ENCODE measurements around the gene PPP3R1.

PPP3R1 gene

DNA sequence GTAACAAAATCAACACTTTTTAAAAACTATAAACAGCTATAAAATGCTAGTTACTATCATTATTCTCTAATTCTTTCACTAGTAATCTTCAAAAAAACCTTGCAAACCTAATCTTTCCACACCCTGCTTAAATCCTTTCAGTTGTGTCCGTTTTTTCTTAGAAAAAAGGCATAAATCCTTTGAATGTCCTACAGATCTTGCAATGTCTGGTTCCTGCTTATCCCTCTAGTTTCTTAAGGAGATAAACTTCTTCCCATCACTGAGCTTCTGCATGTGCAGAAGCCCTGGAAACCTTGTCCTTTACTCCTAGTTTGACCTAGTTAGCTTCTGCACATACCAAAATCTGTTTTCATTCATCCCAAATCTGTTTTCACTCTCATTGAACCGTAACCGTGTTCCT, 95.9 kb downstream of the PPP3R1 start:
- no peak for ATAC-seq
- TF ChIP-seq ZNF8 (CRISPR knock-in tag; IDR thresholded peaks at IDR 0.05) (no peak), ZNF565 (CRISPR knock-in tag; conservative IDR thresholded peaks at IDR 0.05; ENCODE audit: low read depth) (no peak), BACH2 (CRISPR knock-in tag; IDR thresholded peaks at IDR 0.05; ENCODE audit: borderline replicate concordance) (no peak), ZNF70 (CRISPR knock-in tag; IDR thresholded peaks at IDR 0.05) (no peak), CSDC2 (CRISPR knock-in tag; IDR thresholded peaks at IDR 0.05) (no peak)
- TF ChIP-seq, protein P1, sequence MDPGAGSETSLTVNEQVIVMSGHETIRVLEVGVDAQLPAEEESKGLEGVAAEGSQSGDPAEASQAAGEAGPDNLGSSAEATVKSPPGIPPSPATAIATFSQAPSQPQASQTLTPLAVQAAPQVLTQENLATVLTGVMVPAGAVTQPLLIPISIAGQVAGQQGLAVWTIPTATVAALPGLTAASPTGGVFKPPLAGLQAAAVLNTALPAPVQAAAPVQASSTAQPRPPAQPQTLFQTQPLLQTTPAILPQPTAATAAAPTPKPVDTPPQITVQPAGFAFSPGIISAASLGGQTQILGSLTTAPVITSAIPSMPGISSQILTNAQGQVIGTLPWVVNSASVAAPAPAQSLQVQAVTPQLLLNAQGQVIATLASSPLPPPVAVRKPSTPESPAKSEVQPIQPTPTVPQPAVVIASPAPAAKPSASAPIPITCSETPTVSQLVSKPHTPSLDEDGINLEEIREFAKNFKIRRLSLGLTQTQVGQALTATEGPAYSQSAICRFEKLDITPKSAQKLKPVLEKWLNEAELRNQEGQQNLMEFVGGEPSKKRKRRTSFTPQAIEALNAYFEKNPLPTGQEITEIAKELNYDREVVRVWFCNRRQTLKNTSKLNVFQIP (CRISPR knock-in tag; IDR thresholded peaks at IDR 0.05; ENCODE audit: borderline replicate concordance, low read depth), result no peak

DNA sequence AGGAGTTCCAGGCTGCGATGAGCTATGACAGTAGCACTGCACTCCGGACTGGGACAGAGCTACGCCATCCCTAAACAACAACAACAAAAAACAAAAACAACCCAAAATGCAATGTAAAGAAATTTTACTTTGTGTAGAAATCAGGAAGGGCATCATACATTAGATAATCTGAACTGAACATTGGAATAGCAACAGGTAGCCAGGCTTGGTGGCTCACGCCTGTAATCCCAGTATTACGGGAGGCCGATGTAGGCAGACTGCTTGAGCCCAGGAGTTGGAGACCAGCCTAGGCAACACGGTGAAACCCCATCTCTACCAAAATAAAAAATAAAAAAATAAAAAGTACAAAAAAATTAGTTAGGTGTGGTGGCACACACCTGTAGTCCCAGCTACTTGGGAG, 96.7 kb downstream of the PPP3R1 start:
- TF ChIP-seq PPARA (CRISPR knock-in tag; IDR thresholded peaks at IDR 0.05; ENCODE audit: borderline replicate concordance) (no peak), OSR1 (CRISPR knock-in tag; IDR thresholded peaks at IDR 0.05) (no peak), ZNF8 (CRISPR knock-in tag; IDR thresholded peaks at IDR 0.05) (no peak), TOX (CRISPR knock-in tag; IDR thresholded peaks at IDR 0.05; ENCODE audit: borderline replicate concordance) (no peak), ARNTL (CRISPR knock-in tag; IDR thresholded peaks at IDR 0.05; ENCODE audit: borderline replicate concordance, low read depth) (no peak), ISL1 (CRISPR knock-in tag; IDR thresholded peaks at IDR 0.05) (no peak), ZC3H10 (CRISPR knock-in tag; IDR thresholded peaks at IDR 0.05) (no peak)
- TF ChIP-seq, protein P1 (CRISPR knock-in tag; IDR thresholded peaks at IDR 0.05; ENCODE audit: borderline replicate concordance, low read depth), result no peak
- TF ChIP-seq, protein P2, sequence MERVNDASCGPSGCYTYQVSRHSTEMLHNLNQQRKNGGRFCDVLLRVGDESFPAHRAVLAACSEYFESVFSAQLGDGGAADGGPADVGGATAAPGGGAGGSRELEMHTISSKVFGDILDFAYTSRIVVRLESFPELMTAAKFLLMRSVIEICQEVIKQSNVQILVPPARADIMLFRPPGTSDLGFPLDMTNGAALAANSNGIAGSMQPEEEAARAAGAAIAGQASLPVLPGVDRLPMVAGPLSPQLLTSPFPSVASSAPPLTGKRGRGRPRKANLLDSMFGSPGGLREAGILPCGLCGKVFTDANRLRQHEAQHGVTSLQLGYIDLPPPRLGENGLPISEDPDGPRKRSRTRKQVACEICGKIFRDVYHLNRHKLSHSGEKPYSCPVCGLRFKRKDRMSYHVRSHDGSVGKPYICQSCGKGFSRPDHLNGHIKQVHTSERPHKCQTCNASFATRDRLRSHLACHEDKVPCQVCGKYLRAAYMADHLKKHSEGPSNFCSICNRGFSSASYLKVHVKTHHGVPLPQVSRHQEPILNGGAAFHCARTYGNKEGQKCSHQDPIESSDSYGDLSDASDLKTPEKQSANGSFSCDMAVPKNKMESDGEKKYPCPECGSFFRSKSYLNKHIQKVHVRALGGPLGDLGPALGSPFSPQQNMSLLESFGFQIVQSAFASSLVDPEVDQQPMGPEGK (CRISPR knock-in tag; IDR thresholded peaks at IDR 0.05; ENCODE audit: borderline replicate concordance), result no peak
- ATAC-seq, result no peak

DNA sequence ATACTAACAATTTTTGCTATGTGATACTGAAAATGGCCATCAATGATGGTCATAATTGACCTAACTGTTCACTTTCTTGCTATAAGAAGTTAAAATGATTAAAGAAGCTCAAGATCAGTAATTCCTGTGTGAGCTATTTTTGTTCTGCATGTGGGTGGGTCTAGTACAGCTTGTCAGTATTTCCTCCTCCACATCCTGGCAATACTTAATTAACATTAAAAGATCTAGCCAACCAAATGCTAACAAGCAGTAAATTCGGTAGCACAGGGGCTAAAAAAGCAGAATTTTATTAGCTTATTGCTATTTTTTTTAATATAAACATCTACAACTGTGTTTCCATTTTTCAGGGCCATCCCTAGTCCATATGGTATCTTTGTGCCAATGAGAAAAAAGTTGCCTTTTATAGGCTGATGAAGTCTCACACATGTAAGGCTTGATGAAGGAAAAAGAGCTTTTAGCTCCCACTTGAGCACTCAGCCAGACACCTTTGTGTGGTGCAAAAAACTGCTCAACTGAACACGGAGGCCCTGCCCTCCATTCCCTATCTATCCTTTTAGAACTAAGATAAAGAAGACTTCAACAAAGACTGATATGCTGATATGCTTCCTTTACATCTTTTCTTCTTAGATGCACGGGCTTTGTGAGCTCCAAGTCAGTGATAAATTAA, 99.5 kb downstream of the PPP3R1 start:
- TF ChIP-seq CSDC2 (CRISPR knock-in tag; IDR thresholded peaks at IDR 0.05) (no peak), PPARA (CRISPR knock-in tag; IDR thresholded peaks at IDR 0.05; ENCODE audit: borderline replicate concordance) (no peak), ZNF8 (CRISPR knock-in tag; IDR thresholded peaks at IDR 0.05) (no peak), ESRRG (CRISPR knock-in tag; IDR thresholded peaks at IDR 0.05) (no peak), ZFP30 (CRISPR knock-in tag; IDR thresholded peaks at IDR 0.05) (no peak), TOX (CRISPR knock-in tag; IDR thresholded peaks at IDR 0.05; ENCODE audit: borderline replicate concordance) (no peak), BACH2 (CRISPR knock-in tag; IDR thresholded peaks at IDR 0.05; ENCODE audit: borderline replicate concordance) (no peak), ARNTL (CRISPR knock-in tag; IDR thresholded peaks at IDR 0.05; ENCODE audit: borderline replicate concordance, low read depth) (no peak), SNAI2 (CRISPR knock-in tag; IDR thresholded peaks at IDR 0.05) (no peak), GLIS3 (CRISPR knock-in tag; IDR thresholded peaks at IDR 0.05) (no peak), OSR1 (CRISPR knock-in tag; IDR thresholded peaks at IDR 0.05) (no peak), RARB (CRISPR knock-in tag; IDR thresholded peaks at IDR 0.05) (no peak), ZC3H10 (CRISPR knock-in tag; IDR thresholded peaks at IDR 0.05) (no peak), ISL1 (CRISPR knock-in tag; IDR thresholded peaks at IDR 0.05) (no peak)
- TF ChIP-seq, protein P1 (CRISPR knock-in tag; IDR thresholded peaks at IDR 0.05; ENCODE audit: borderline replicate concordance, low read depth), result no peak
- TF ChIP-seq, protein P3, sequence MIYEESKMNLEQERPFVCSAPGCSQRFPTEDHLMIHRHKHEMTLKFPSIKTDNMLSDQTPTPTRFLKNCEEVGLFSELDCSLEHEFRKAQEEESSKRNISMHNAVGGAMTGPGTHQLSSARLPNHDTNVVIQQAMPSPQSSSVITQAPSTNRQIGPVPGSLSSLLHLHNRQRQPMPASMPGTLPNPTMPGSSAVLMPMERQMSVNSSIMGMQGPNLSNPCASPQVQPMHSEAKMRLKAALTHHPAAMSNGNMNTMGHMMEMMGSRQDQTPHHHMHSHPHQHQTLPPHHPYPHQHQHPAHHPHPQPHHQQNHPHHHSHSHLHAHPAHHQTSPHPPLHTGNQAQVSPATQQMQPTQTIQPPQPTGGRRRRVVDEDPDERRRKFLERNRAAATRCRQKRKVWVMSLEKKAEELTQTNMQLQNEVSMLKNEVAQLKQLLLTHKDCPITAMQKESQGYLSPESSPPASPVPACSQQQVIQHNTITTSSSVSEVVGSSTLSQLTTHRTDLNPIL (CRISPR knock-in tag; IDR thresholded peaks at IDR 0.05; ENCODE audit: low read depth), result no peak
- TF ChIP-seq, protein P2 (CRISPR knock-in tag; IDR thresholded peaks at IDR 0.05; ENCODE audit: borderline replicate concordance), result no peak
- ATAC-seq, result no peak

All from SK-N-SH treated with all-trans-retinoic acid at 6 μM for 48 hours (cell line).